Cerebellar nuclear complex (tissue), 1 donor: Measurements from ENCODE around the gene PSMC3IP.
A peak's percentile ranks its signal among the peaks of the same experiment; 100 is the strongest.

ENCODE experiments used
- DNase-seq, 2 experiments: peaks; one replicate each; lab custom pipeline; 2025; lab: John Stamatoyannopoulos, UW

The PSMC3IP gene

DNA sequence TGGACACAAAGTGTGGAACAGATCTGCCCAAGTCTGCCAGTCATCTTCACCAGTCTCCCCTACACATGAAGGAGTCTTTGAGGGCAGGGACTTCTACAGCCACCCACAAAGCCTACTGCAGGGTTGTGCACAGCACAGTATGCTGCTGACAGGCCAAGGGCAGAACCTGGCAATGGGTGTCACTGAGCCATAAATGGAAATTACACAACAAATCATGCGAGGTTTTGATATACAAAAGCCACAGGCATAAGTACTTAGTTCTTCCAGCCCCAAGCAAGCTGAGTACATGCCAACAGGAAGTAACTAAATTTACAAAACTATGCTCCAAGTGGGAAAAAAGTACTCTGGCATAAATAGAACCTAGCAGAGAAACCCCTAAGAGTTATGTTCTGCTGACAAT, 7.8 kb upstream of the PSMC3IP start:
- no peak for DNase-seq

DNA sequence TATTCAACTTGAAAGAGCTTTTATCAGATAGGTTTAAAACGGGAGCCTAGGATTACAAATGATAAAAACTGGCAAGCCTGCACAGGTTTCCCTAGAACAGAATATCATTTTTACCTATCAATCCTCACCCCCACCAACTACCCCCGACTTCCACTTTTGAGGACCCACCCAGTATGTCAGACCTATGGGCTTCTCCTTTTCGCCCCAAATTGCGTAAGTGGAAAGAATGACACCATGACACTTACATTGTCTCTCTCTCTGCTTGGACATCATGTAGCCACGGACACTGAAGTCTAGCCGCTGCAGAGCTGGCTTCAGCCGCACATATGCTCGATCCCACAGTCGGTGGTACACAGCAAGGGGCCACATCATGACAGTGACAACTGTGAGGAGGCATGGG, 7.4 kb upstream of the PSMC3IP start:
- DNase-seq: no peak

DNA sequence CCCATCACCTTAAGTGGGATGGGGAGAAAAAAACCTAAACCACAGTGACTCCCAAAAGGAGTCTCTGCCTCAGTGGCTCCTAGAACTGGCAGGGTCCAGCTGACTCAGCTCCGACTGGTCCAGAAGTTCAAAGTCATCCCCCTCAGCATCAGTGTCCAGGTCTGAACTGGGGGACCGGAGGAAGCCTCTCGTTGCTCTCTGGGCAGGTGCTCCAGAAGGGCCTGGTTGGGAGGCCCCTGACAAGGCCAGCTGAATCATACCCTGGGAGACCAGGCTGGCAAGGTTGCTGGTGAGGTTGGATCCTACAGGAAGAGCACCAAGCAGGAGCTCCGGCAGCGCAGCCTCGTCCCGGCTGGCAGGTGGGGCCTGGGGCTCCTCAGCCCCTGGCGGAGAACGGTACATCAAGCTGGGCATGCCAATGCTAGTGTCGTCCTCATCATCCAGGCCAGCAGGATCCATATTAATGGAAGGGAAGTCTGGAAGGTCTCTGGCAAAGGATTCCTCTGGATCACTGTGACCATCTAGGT, 4.3 kb upstream of the PSMC3IP start:
- DNase-seq: no peak

DNA sequence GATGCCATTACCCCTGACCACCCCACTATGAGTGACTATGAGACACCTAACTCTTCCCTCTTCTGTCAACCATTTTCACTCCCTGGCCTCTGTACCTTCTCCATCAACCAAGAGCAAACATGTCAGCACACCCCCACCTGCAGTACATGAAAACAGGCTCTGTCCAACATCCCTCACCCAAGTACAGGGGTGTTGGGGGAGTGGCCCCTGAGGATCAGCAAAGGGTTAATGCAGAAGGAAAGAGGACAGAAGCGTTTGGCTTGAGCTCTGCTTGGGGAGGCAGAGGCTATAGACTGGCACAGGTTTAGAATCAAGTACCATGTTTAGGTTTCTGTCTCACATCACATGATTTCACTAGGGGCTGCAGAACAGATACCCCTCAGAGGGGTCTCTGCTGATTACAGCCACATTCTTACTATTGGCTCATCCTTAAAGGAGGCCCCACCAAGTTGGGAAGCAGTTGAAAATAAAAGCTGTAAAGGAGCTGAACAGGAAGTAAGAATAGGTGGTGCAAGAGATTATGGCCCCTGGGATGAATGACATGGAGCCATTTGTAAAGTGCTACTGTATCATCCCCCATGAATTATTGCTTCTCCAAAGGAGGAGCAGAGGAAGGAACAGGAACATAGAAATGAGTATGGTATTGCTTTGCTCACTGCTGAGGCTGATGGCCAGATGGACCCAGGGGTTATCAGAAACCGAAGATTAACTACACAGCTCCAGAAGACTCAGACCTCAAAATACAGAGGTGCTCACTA, 2.4 kb upstream of the PSMC3IP start:
- DNase-seq: no peak

DNA sequence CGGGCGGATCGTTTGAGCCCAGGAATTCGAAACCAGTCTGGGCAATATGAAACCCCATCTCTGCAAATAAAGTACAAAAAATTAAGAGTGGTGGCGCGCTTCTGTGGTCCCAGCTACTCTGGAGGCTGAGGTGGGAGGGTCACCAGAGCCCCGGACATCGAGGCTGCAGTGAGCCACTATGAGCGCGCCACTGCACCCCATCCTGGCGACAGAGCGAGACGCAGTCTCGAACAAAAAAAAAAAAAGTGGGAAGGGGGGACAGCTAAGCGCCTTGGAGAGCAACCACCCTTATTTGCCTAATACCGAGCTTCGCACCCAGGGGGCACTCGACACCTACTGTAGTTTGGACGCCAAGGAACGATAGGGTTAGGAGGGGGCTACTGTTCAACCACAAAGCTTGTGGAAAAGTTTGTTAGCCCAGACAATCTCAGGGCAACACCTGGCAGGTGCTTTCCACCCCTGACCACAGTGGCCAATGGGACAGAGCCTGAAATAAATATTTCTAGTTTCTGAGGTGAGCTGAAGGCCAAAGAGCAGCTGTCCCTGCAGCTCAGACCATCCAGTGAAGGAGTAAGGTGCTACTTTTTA, 847 bp upstream of the PSMC3IP start:
- no peak for DNase-seq

DNA sequence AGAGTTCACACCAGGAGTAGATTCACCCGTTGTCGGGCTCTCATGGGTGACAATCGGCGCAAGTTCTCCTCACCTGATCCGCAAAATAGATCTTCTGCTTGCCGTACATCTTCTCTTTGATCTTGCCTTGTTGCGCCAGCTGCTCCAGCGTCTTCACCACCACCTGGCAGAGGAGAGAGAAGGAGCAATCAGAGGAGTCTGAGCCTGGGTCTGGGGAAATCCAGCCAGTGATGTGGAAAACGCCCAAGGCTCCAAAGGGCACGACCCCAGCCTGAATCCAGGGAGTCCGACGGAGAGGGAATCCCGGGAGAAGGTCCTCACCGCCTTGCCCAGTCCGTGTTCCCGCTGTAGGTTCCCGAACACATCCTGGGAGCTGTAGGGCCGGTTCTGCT, 393 bp downstream of the PSMC3IP start:
- no peak for DNase-seq

DNA sequence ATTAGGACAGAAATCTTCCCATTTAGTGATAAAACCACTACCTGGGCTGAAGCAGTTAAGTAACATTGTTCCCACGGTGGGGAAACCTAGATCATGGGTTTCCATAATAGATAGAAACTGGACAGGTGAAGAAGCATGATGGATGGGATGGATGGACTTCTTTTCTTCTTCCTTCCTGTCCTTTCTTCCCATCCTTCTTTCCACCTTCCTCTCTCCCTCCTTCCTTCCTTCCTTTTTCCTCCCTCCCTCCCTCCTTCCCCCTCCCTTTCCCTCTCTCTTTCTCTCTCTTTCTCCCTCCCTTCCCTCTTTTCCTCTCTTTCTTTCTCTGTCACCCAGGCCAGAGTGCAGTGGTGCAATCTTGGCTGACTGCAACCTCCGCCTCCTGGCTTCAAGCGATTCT, 3.1 kb downstream of the PSMC3IP start:
- no peak for DNase-seq

DNA sequence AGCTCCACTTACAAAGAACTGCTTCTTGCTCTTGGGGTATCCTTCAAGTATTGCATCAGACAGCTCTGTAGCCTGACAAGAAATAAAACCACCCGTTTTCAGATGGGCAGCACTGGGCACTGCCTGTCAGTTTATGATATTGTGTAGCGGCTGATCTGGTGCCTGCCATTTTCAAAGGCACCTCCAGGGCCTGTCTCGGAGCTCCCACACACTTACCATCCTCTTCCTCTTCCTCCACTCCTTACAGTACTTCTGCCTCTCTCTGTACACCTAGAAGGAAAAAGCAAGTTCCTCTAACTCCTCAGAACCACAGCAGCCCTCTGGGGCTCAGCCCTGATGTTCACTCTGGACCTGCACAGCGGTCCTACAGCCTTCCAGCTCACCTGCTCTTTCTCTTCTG, 4.4 kb downstream of the PSMC3IP start:
- DNase-seq: no peak

DNA sequence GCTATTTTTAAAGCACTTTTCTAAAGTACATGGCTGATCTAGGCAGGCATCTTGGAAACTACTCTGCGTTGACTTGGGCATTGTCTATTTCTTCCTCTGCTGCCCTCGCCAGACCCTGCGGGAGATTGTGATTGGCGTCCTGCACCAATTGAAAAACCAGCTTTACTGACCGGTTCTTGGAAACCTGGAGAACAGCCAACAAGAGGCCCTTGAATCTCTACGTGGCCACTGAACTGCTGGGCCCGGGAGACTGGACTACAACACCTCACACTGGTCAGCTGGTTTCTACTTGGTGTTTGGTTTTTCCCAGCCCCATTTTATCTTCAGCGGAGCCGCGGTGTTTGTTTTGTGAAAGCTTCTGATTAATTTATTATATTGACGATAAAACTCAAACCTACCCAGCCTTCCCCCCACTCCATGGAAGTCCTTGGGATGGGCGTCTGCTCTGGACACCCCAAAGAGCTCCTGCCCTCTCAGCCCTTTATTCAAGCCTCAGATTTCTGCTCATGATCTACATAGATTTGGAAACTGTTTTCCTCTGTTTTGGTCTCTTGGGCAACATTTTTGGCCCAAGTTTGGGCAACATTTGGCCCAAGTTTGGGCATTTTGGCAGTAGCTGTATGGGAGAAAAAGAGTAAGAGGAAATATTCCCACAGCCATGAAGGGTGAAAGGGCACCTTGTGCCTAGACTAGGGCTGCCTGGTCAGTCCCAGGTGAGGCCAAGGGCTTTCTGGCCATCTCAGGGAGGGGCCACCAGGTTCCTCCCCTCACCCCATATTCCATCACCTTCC, 5.9 kb downstream of the PSMC3IP start:
- DNase-seq: no peak

DNA sequence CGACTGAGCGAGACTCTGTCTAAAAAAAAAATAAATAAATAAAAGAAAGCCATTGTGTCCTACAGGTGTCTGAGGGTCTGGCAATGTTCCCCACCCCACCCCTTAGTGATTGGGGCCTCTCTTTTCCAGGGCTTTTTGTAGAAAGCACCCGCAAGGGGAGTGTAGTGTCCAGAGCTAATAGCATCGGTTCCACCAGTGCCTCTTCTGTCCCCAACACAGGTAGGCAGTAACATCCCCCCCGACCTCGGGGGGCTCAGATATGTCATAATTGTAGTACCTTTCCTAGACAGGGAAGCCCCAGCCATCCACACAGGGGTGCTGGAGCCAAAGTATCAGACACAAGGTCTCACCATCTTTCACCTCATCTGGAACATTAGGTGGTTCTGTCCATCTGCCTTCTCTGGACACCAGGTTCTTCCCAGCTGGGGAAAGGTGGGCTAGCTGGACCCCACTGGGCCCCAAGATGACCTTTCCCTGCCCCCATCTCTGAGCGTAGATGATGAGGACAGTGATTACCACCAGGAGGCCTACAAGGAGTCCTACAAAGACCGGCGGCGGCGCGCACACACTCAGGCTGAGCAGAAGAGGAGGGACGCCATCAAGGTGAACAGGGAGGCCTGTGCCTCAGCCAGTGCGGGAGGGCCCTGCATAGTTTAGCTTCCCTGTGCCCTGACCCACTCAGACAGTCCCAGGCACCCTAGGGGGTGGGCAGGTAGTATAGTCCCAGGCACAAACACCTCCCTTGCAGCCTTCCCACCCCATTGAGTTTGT, 9.0 kb downstream of the PSMC3IP start:
- no peak for DNase-seq

DNA sequence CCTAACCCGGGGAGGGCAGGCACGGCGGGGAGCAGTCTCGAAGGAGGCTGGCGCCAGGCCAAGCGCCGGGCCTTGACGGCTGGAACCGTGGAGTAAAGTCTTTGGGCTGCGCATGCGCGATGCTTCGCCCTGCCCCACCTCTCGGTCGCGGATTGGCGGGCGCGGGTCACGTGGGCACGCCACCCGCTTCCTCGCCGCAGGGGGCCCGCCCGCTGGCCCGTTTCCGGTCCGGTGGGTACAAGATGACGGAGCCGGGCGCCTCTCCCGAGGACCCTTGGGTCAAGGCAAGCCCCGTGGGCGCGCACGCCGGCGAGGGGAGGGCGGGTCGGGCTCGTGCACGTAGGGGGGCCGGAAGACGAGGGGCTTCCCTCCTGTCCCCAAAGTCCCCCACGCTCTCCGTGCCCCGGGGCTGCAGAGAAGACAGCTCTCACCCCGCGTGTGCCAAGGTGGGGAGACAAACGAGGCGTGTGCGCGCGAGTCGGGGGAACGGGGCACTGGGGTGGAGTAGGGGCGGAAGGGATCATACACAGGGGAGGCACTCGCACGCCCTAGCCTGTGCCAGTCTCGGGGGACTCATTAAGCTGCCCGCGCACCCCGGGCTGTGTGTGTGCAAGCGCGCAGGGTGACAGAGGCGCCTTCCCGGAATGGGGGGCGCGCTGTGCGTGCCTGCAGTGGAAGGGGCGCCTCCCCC, 10.5 kb downstream of the PSMC3IP start, which contains the start of gene MLX:
MLX (plus strand) TSS at position 218 of the 691 bp plus-strand sequence; CDS start at position 243, 25 bp downstream.
- DNase-seq: peak in 1 of 2 experiments; percentile 69

DNA sequence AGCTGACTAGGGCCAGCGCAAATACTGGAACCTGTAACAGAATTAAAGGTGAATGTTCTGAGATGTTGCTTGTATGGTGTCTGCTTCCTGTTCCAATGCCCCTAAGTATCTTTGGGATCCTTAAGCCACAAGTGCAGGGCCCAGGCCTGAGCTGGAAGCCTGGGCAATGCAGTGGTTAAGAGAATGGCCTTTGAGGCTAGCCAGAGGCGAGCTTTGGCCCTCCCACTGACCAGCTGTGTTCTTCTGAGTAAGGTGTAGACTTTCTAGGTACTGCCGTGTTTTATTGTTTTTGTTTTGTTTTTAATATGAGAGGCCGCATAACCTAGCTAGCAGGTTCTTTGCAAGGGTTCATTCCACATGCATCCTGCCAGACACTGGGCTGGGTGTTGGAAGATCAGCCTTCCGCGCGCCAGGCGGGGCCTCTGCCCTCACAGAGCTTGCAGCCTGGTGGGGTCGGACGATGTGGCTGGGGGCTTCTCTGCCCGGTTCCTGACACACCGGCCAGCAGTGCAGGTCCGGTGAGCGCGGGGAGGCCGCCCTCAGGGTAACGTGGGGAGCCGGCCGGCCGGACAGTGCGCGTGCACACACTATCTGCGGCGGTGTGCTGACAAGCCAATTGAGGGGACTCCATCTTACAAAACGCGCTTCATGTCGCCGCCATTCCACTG, 11.2 kb downstream of the PSMC3IP start:
- no peak for DNase-seq

DNA sequence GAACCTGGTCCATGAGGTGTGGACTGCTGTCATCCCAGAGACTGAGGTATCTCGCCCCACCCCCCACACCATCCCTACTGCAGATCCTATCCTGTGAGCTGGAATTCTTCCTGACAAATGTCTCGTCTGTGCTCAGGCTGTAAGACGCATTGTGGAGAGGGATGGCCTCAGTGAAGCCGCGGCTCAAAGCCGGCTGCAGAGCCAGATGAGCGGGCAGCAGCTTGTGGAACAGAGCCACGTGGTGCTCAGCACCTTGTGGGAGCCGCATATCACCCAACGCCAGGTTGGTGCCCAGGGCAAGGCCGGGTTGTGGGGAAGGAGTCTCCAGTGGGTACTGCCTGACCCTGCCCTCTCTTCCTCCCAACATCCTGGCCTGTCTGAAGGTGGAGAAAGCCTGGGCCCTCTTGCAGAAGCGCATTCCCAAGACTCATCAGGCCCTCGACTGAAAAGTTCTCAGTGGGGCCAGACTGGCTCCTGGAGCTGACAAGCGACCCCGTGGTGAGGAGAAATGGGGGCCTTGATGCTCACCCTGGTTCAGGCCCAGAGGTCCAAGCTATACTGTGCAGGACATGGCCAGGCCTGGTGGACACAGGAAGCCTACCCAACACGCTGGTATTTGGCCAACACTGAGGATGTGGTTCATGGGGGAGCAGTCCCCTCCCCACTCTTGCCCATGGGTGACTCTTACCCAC, 11.9 kb downstream of the PSMC3IP start:
- no peak for DNase-seq

DNA sequence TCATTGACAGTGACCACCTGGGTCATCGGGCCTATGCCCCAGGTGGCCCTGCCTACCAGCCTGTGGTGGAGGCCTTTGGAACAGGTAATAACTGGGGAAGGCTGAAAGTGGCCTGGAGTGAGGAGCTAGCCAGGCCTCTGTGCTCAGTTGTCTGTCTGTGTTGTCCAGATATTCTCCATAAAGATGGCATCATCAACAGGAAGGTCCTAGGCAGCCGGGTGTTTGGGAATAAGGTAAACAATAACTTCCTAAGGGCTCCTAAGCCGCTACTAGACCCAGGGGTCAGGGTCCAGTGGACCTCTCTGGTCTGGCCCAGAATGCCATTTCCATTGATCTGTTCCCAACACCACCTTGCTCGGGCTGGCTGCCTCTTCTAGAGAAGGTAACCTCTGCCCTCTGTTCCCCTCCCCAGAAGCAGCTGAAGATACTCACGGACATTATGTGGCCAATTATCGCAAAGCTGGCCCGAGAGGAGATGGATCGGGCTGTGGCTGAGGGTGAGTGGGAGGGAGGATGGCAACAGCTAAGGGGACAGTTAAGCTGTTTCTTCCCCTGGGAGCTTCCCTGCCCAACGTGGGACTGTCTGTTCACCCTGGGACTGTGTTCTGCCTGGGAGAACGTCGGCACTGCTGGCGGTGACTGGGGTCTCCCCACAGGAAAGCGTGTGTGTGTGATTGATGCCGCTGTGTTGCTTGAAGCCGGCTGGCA, 12.6 kb downstream of the PSMC3IP start:
- DNase-seq: no peak

DNA sequence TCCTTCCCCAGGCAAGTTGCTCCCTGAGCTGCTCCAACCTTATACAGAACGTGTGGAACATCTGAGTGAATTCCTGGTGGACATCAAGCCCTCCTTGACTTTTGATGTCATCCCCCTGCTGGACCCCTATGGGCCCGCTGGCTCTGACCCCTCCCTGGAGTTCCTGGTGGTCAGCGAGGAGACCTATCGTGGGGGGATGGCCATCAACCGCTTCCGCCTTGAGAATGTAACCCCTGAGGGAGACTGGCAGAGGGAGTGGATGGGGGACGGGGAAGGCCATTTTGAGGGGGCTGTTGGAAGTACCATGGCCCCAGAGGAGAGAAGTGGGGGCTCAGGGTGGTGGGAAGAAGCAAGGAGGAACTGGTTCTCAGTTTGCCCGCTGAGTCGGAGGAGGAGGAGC, 13.6 kb downstream of the PSMC3IP start:
- DNase-seq: no peak

DNA sequence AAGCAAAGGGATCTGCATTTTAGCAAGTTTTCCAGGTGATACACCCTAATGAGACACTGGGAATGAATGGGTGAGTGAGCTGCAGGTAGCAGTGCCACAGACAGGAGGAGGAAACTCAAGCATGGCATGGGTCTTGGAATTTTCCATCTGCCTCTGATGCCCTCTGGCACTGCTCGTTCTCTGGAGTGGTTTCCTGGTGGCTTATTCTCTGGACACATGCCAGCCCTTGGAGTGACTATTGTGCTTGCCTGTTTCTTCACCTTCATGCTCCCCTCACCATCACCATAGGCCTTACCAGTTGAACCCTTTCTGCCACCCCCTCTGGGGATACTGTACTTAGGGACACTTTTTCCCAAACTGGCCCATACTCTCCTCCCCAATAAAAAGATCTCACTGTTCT, 14.0 kb downstream of the PSMC3IP start:
- no peak for DNase-seq

DNA sequence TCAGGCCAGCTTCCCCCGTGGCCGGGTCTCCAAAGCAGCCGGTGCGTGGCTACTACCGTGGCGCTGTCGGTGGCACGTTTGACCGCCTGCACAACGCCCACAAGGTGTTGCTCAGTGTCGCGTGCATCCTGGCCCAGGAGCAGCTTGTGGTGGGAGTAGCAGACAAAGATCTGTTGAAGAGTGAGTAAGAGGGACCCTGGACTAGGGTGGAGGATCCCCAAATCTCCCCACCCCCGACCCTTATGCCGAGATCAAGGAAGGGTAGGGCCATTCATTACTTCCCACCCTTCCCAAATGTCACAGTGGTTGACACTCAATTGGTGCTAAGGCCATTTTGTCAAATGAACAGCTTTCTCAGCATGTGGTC, 14.4 kb downstream of the PSMC3IP start:
- DNase-seq: no peak

DNA sequence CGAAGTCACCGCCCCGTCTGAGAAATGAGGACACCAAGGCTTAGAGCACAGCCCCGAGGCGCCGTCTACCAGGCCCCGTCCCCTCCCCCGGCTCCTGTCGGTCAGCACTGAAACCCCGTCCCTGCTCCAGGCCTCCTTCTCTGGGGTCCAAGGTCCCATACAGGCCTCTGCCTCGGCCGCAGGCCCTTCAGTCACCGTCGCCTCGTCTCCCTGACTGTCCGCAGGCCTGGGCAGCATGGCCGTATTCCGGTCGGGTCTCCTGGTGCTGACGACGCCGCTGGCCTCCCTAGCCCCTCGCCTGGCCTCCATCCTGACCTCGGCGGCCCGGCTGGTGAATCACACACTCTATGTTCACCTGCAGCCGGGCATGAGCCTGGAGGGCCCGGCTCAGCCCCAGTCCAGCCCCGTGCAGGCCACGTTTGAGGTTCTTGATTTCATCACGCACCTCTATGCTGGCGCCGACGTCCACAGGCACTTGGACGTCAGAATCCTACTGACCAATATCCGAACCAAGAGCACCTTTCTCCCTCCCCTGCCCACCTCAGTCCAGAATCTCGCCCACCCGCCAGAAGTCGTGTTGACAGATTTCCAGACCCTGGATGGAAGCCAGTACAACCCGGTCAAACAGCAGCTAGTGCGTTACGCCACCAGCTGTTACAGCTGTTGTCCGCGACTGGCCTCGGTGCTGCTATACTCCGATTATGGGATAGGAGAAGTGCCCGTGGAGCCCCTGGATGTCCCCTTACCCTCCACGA, 15.0 kb downstream of the PSMC3IP start:
- DNase-seq: no peak

DNA sequence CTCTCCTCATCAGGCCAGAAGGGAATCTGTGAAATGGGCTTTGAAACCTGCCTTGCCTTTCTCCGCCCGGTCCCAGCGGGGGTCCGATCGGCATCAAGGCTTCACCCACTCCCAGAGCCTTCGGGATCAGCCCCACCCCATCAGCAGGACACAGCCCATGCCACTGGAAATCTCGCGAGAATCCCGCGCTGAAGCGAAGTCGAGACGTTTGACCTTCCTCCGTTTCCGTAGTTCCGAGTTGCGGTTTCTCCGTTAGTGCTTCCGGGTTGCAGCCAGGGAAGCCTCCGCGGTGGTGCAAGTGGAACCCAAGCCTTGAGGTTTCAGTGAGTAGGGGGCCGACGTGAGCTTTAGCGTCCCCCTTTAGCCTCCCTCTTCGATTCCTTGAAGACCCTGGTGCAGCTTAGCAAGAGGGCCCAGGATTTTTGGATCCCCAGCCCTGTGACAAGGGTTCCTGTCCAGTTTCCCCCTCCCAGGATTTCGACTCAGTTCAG, 15.6 kb downstream of the PSMC3IP start, which contains the start of gene COASY:
COASY (plus strand) TSS at position 252 of the 491 bp plus-strand sequence. CDS start 475 bp downstream, outside the sequence.
- DNase-seq: peak; percentile 46 to 76
